ENCODE measurements around the gene SPSB1.

The SPSB1 gene

DNA sequence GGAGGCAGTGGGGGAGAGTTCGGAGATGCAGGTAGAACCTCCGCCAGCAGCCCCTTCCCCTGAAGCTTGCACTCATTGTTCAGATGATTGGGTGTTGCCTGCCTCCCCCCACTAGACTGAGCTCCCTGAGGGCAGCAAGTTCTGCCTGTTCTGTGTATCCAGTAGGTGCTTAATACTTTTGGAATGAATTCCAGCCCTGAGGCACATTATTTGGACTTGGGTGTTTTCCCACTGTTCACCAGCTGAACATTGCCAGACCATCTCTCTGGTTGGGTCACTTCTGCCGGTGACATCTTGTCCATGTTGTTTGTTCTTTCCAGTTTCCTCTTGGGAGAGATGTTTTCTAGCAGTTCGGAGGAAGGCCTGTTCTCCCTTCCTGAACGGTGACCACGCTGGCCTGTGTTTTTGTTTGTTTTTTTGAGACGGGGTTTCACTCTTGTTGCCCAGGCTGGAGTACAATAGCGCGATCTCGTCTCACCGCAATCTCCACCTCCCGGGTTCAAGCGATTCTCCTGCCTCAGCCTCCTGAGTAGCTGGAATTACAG, 48.7 kb downstream of the SPSB1 start:
- DNase-seq (ENCODE audit: low read depth in 3 of 3, low spot score in 1 of 3), result no peak

- no peak for DNase-seq (ENCODE audit: low read depth in 3 of 3, low spot score in 1 of 3)
Measured at GRCh38 chr1:9343269-9343668, 50.6 kb downstream of the SPSB1 start.

GRCh38 chr1:9344426-9345200, 51.9 kb downstream of the SPSB1 start:
- no peak for DNase-seq (ENCODE audit: low read depth in 3 of 3, low spot score in 1 of 3)

- no peak for DNase-seq (ENCODE audit: low read depth in 3 of 3, low spot score in 1 of 3)
Measured at GRCh38 chr1:9345471-9345870, 52.8 kb downstream of the SPSB1 start.

DNA sequence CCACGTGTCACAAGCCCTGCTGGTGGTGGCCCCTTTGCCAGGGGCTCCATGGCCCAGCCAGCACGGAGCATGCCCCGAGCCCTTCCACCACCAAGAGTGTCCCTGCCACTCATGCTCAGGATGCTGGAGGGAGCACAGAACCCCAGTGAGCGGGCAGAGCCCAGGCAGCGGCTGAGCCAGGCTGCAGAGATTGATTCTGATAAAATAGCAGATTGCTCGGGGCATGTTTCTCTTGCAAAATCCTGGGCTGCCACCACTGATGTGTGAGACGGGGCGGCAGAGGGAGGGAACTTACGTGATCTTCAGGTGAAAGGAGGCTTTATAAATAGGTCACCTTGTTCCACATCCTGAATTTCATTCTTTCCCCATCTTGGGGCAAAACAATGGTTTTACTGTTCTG, 53.2 kb downstream of the SPSB1 start:
- DNase-seq (ENCODE audit: low read depth in 3 of 3, low spot score in 1 of 3), result no peak

- no peak for DNase-seq (ENCODE audit: low read depth in 3 of 3, low spot score in 1 of 3)
Measured at GRCh38 chr1:9346566-9346965, 53.9 kb downstream of the SPSB1 start.

GRCh38 chr1:9347095-9347850, 54.6 kb downstream of the SPSB1 start:
- no peak for DNase-seq (ENCODE audit: low read depth in 3 of 3, low spot score in 1 of 3)

GRCh38 chr1:9349331-9349851, 56.7 kb downstream of the SPSB1 start:
- no peak for DNase-seq (ENCODE audit: low read depth in 3 of 3, low spot score in 1 of 3)

- DNase-seq (ENCODE audit: low read depth in 3 of 3, low spot score in 1 of 3), result no peak
Measured at GRCh38 chr1:9350013-9350908, 57.6 kb downstream of the SPSB1 start.

DNA sequence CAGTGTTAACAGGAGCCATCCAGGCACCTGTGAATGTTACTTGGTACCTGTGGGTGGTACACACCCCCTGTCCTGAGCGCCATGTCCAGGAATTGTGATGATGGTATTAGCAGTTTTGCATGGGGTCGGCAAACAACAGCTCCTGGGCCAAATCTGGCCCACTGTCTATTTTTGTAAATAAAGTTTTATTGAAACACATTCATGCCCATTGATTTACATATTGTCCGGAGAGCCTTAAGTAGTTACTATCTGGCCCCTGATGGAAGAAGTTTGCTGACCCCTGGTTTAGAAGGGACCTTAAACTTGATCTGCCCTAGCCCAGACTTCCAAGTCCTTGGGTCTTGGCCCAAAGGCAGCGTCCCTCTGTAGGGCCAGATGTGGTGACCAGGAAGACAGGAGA, 58.3 kb downstream of the SPSB1 start:
- no peak for DNase-seq (ENCODE audit: low read depth in 3 of 3, low spot score in 1 of 3)

DNA sequence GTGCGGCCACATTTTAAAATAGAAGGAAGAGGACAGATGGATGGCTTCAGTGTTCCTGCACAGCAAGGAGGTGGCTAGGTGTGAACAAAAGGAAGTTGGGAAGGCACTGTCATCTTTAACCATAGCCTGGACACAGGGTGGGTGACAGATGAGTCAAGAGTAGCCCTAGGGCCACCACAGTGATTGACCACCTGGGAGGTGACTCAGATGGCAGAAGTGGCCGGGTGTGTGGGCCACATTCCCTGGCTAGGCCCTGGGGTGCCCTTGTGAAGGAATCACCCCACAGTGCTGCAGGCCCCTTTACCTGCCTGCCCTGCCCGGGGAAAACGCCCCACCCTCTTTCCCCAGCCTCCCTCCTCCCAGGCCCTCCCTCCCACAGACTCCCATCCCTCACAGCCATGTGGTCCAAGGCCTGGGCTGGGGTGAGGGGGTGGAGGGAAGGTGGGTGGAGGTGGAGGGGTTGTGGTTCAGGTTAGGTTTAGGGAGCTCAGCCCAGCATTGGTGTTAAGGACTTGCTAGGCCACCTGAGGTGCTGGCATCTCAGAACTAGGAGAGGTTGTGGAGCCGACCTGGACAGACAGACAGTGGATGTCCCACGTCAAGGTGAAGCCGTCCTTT, 59.1 kb downstream of the SPSB1 start:
- no peak for DNase-seq (ENCODE audit: low read depth in 3 of 3, low spot score in 1 of 3)

GRCh38 chr1:9352377-9353134, 59.9 kb downstream of the SPSB1 start:
- no peak for DNase-seq (ENCODE audit: low read depth in 3 of 3, low spot score in 1 of 3)

DNA sequence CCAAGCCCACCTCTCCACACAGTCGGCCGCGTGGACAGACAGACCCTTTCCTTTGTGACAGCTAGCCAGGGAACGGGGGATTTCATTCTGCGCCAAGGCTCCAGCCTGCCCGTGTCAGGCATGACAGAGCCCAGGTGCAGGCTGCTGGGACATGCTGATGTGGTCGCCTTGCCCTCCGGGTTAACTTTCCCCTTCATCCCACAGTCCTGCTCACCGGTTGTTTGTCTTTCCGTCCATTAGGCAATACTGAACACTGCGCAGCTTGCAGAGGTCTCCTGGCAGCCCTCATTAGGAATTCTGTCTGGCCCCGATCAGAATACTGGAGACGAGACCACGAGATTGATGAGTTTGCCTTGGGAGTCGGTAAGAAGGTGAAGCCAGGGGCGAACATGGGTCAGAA, 62.8 kb downstream of the SPSB1 start:
- no peak for DNase-seq (ENCODE audit: low read depth in 3 of 3, low spot score in 1 of 3)

DNA sequence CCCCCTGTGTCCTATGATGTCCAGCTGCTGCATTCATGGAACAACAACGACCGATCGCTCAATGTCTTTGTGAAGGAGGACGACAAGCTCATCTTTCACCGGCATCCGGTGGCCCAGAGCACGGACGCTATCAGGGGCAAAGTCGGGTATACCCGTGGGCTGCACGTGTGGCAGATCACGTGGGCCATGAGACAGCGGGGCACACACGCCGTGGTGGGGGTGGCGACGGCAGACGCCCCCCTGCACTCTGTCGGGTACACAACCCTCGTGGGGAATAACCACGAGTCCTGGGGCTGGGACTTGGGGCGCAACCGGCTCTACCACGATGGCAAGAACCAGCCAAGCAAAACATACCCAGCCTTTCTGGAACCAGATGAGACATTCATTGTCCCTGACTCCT, 63.3 kb downstream of the SPSB1 start:
- no peak for DNase-seq (ENCODE audit: low read depth in 3 of 3, low spot score in 1 of 3)

GRCh38 chr1:9356829-9357466, 64.3 kb downstream of the SPSB1 start:
- no peak for DNase-seq (ENCODE audit: low read depth in 3 of 3, low spot score in 1 of 3)

GRCh38 chr1:9357958-9358357, 65.3 kb downstream of the SPSB1 start:
- DNase-seq (ENCODE audit: low read depth in 3 of 3, low spot score in 1 of 3), result no peak

DNA sequence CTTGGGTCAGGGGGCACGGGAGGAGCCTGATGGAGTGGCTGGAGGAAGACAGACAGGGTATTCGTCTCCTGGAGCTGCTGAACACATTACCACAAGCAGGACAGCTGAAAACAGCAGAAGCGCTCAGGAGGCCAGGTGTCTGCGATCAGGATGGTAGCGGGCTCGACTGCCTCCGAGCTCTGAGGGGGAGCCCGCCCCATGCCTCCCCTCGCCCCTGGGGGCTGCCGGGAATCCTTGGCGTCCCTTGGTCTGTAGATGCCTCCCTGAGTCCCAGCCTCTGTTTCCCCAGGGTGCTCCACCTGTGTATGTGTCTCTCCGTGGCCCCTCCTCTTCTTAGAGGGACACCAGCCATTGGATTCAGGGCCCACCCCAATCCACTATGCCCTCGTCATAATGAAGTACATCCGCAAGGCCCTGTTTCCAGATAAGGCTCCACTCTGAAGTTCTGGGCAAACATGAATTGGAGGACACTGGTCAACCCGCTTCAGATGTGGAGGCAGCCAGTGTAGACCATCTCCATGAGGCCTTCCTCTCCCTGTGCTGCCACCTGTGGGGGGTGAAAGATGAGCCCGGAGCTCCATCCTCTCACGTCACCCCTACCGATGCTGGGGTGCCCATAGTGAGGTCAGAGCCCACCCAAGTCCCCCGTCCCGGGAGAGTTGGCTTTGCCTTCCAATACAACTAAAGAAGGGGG, 67.8 kb downstream of the SPSB1 start:
- no peak for DNase-seq (ENCODE audit: low read depth in 3 of 3, low spot score in 1 of 3)

DNA sequence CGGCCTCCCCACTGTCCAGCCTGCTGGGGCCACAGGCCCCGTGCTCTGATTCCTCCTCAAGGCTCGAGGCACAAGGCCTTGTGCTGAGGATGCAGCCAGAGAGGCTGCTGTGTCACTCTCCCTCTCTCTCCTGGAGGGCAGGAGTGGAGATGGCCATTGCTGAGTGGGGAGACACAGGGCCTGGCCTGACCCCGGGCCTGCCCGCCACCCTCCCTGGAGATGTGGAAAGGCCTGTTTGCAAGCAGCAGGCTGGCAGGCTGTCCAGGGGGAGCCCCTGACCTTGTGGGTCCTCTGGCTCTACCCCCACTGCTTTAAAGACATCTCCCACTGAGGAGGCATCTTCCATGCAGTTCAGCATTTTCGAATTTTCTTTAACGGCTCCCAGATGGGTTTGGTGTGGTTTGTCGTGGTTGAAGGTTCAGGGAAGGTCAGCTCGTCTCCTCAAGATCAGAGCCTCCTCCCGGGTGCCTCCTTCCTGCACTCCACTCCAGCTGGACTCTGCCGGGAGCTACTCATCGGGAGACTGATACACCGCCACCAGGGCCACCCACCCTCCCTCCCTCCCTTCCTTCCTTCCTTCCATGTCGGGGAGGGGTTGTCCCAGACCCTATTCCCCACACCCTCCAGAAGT, 69.1 kb downstream of the SPSB1 start:
- no peak for DNase-seq (ENCODE audit: low read depth in 3 of 3, low spot score in 1 of 3)
